ENCODE results near the gene B9D2.

DNA sequence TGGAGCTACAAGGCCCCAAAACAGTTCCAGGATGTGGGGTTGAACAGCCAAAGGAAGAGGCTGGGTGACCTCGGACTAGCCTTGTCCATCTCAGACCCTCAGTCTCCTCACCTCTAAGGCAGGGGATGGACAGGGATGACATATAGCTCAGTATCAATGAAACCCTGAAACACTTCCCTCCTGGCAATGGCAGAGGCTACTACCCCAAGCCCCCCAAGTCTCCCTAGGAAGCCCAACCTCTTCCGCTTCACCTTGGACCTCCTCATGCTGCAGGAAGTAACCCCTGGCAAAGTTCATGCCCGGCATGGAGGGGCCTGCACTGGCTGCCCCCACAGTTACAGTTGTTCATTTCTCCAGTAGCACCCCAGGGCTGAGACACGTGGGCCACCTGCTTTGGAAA is 43.4 kb downstream of the B9D2 start:
- TF ChIP-seq, protein P1, sequence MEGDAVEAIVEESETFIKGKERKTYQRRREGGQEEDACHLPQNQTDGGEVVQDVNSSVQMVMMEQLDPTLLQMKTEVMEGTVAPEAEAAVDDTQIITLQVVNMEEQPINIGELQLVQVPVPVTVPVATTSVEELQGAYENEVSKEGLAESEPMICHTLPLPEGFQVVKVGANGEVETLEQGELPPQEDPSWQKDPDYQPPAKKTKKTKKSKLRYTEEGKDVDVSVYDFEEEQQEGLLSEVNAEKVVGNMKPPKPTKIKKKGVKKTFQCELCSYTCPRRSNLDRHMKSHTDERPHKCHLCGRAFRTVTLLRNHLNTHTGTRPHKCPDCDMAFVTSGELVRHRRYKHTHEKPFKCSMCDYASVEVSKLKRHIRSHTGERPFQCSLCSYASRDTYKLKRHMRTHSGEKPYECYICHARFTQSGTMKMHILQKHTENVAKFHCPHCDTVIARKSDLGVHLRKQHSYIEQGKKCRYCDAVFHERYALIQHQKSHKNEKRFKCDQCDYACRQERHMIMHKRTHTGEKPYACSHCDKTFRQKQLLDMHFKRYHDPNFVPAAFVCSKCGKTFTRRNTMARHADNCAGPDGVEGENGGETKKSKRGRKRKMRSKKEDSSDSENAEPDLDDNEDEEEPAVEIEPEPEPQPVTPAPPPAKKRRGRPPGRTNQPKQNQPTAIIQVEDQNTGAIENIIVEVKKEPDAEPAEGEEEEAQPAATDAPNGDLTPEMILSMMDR (IDR thresholded peaks at IDR 0.05): no peak
- TF ChIP-seq POLR2A (IDR thresholded peaks at IDR 0.05): no peak

All from testis (tissue), 2 donors.